Omental fat pad (tissue), 4 donors: Measurements from ENCODE around the gene TAL1. TPM values are rescaled to one million over a fixed set of nuclear protein-coding genes. Genes with fewer than 3 reads are reported as not detected.

Experiments
- ATAC-seq: fragments of 150-250 bp; one replicate; pipeline ENCODE4 v1.9.1; 2016; ENCODE audit warnings: mild to moderate bottlenecking, moderate library complexity; ENCODE audit not compliant: low FRiP score
- DNase-seq: peaks from one replicate; pipeline ENCODE4 v3.0.0-alpha.2; 2019; ENCODE audit warnings: low spot score
- total RNA-seq, 4 donors: library from RNA; depleted of rRNA; stranded (reverse); fragments of >200 nt; gene quantifications; one replicate each; pipeline ENCODE4 v1.1.0, GENCODE V29; 2016
- TF ChIP-seq, protein P1 (sequence below), 3 donors: fragments of 450-650 bp; IDR thresholded peaks; one replicate each; pipeline ENCODE4 v1.5.1; 2016 to 2017; ENCODE audit warnings: antibody characterized with exemption in 3 of 3, mild to moderate bottlenecking in 3 of 3, moderate library complexity in 2 of 3

TAL1 gene
- total RNA-seq, 4 donors from 2014 or later, result 2.4 to 21.1 (median 5.1) TPM

GRCh38 chr1:47181955-47182675 is 49.9 kb downstream of the TAL1 start:
- TF ChIP-seq, protein P1, sequence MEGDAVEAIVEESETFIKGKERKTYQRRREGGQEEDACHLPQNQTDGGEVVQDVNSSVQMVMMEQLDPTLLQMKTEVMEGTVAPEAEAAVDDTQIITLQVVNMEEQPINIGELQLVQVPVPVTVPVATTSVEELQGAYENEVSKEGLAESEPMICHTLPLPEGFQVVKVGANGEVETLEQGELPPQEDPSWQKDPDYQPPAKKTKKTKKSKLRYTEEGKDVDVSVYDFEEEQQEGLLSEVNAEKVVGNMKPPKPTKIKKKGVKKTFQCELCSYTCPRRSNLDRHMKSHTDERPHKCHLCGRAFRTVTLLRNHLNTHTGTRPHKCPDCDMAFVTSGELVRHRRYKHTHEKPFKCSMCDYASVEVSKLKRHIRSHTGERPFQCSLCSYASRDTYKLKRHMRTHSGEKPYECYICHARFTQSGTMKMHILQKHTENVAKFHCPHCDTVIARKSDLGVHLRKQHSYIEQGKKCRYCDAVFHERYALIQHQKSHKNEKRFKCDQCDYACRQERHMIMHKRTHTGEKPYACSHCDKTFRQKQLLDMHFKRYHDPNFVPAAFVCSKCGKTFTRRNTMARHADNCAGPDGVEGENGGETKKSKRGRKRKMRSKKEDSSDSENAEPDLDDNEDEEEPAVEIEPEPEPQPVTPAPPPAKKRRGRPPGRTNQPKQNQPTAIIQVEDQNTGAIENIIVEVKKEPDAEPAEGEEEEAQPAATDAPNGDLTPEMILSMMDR (IDR thresholded peaks at IDR 0.05), result no peak
- no peak for DNase-seq
- ATAC-seq, result peak; percentile 35

DNA sequence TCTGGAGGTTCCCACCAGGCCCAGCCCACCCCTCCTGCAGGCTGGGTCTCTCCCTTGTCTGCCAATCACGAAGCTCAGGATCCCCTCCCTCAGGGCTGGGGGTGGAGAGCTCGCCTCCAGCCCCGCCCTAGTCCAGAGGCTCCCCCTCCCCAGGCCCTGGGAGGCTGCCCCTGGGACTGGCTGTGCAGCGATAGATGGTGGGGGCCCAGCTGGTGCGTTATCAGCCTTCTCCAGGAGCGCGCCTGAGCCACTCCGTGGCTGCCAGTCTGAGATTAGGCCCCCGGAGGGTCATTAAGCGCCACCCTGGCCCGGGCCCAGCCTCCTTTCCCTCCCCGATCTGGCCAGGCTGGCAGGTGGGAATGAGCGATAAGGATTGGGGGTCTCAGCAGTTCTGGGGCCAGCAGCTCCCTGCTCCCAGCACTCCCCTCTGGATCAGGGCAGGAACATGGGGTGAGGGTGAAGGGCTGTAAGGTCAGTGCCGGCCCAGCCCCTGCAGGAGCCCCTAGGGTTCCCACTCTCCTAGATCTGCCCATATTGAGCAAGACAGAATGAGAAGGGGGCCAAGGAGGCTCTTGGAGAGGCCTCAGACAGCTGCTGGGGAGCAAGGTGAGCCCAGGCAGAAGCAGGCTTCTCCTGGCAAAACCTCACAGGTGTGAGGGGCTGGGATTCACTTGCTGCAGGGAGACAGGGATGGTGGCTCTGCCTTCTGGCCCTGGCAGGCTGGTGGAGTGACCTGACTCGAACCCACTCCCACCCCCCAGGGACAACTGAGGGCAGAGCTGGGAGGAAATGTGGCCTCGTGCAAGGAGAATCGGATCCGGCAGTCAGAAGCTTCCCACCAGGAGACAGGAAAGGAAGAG is 50.7 kb downstream of the TAL1 start:
- no peak for ATAC-seq
- TF ChIP-seq, protein P1 (IDR thresholded peaks at IDR 0.05), result no peak
- no peak for DNase-seq

- ATAC-seq, result no peak
- DNase-seq, result no peak
- TF ChIP-seq, protein P1 (IDR thresholded peaks at IDR 0.05), result no peak
Measured at GRCh38 chr1:47180603-47181094, 51.4 kb downstream of the TAL1 start.

DNA sequence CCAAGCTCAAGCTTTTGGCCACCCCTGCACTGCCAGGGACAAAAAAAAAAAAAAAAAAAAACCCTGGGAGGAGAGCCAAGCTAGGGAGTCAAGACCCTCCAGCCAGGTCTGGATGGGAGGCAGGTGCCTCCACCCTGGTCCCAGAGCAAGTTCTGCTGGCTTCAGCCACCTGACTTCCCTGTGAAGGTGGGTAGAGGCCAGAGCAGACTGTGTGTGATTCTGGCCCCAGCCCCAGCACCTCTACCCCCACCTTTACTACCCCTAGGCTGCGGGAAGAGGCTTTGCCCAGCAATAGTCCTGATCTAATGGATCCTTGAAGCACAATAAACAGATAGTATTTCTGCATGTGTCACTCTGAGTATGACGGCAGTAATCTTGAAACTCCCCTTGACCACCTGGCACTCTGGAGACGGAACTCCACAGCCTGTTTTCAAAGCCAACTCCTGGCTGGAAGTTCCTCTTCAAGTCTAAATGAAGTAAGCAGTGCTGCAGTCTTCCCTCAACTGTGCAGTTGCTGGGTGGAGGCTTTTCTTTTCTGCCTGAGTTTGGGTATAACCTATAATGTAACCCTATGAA is 51.9 kb downstream of the TAL1 start:
- no peak for ATAC-seq
- TF ChIP-seq, protein P1 (IDR thresholded peaks at IDR 0.05), result no peak
- DNase-seq, result no peak

DNA sequence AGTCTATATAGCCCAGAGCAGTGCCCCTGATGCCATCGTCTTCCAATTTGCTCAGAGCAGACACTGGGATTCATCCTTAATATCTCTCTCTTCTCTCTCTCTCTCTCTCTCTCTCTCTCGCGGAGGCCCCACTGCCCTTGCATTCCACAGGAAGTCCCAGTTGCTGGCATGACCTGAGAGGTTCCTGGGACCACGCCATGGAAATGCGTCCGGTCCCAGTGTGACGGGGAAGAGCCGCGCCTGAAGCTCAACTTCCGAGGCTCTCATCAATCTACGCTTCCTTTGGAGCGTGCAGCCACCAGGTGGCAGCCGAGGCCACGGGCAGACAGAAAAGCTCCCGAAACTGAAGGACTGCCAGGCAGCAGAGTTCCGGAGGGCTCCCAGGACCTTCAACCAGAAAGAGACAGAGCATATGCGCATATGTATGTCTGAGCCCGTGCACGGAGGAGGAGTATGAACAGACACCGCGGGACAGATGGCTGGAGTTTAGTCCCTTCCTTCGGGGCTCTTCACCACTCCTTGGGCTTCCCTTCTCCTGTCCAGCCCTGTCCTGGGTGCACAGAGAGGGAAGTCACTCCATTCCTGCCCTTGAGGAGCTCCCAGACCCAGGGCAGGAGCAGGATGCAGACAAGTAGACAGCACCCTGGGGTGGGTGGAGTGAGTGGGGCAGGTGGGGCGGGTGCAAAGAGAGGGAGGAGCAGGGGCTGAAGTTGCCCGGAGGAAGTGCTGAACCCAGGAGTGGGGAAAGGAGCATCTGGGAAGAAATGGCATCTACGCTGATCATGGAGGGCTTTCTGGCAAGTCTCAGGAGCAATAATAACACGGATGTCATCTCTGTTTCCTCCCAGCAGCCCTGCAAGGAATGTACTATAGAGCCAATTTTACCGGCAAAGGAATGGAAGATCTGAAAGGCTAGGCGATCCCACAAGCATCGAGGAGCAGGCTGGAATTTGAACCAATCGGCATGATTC is 52.7 kb downstream of the TAL1 start:
- ATAC-seq (peak; percentile 63), DNase-seq (peak; percentile 82)
- TF ChIP-seq, protein P1 (IDR thresholded peaks at IDR 0.05), result peak in 1 of 3 donors; percentile 47

GRCh38 chr1:47178654-47179016 is 53.4 kb downstream of the TAL1 start:
- TF ChIP-seq, protein P1 (IDR thresholded peaks at IDR 0.05), result no peak
- no peak for ATAC-seq

More at GRCh38 chr1:47178654-47179016, 53.4 kb downstream of the TAL1 start:
- DNase-seq, result no peak
